Ovary (tissue), 3 donors: ENCODE data around the gene FBXO27.

Experiments
- CTCF ChIP-seq, 3 donors: fragments of 450-650 bp in 2 of 3; fragments of 200-600 bp in 1 of 3; IDR thresholded peaks; one replicate each; pipeline versions ENCODE4 v1.5.1 to v1.8.0; 2016 to 2022; ENCODE audit warnings: antibody characterized with exemption in 3 of 3, mild to moderate bottlenecking in 1 of 3
- EP300 ChIP-seq: sonication (generic); formaldehyde crosslinking; IDR thresholded peaks from one replicate; pipeline ENCODE4 v1.6.1; 2017; ENCODE audit warnings: antibody characterized with exemption
- POLR2A ChIP-seq: fragments of 450-650 bp; IDR thresholded peaks from one replicate; pipeline ENCODE4 v1.6.1; 2017; ENCODE audit warnings: antibody characterized with exemption, mild to moderate bottlenecking, moderate library complexity
- donor health status: DM: no; HTN: no; CAD: no.

GRCh38 chr19:39054091-39054470, 21.7 kb upstream of the FBXO27 start:
- TF ChIP-seq CTCF (IDR thresholded peaks at IDR 0.05) (no peak), EP300 (no peak), POLR2A (no peak)
